Measurements from ENCODE around the gene WDR4.
A peak's percentile ranks its signal among the peaks of the same experiment; 100 is the strongest.
"Not testable (repeated sequence)": the region's sequence is repeated elsewhere in the genome, so short reads cannot be mapped to it uniquely, and the experiment has no call there.

WDR4 gene

GRCh38 chr21:42840411-42841155, 38.8 kb downstream of the WDR4 start:
- DNase-seq: no peak

- DNase-seq: no peak
Measured at GRCh38 chr21:42839271-42840231, 39.8 kb downstream of the WDR4 start.

- DNase-seq: not testable (repeated sequence)
Measured at GRCh38 chr21:42838212-42838690, 41.1 kb downstream of the WDR4 start.

DNA sequence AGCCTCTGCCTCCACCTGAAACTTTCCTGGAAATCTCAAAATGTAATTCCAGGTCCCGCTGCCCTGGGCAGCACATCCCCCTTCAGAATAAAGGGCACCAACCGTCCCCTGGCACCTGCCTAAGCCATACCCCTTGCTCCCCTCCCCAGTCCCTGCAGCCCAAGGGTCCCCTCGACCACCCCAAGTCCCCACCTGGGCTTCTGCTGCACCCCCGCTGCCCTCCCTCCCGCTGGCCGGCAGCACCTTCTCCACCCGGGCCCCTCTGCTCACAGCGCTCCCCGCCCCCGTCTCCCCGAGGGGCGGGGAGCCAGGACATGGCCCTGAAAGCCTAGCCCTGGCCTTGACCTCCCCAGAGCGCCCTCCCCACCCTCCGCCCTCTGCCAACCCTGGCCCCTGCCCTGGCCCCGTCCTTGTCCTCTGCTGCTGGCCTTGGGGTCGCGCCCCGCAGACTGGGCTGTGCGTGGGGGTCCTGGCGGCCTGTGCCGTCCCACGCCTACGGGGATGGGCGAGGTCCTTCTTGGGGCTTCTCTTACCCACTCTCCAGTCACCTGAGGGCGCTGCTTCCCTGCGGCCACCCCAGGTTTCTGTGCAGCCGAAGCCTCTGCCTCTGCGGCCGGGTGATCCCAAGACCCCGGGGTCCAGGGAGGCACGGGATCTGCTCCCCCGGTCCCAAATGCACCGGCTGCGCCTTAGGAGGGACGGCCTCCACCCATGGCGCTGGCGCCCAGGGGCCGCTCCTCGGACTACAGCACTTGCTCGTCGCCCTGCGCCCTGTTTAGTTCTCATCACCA, 41.7 kb downstream of the WDR4 start:
- DNase-seq: no peak

DNA sequence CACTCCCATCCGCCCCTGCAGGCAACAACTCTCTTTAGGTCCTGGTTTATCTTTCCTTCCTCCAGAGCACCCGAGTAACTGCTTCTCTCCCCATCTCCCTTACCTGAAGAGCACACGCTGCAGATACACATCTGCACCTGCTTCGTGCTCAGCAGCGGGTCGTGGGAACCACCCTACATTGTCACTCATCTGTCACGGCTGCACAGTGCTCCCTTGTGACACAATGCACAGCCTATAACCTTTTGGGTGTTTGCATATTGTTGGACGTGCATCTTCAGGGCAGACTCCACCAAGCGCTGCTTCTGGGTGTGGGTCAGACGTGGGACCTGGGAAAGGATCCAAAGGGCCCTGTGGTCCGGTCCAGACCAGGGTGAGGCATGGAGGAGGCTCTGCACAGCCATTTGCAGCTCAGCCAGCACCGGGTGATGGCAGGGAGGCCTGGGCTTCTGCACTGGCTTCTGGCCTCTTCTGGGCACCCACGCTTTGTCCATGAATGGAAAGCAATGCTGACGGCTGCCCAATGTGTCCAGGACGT, 42.5 kb downstream of the WDR4 start:
- no peak for DNase-seq

DNA sequence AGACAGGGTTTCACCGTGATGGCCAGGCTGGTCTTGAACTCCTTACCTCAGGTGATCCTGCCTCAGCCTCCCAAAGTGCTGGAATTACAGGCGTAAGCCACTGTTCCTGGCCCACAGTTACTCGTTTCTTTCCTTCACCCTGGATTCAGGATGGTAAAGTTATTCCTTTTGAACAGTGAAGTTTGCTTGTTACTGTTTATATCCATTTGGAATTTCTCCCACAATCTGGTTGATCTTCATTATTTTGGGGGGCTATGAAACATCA, 43.0 kb downstream of the WDR4 start:
- DNase-seq: no peak

DNA sequence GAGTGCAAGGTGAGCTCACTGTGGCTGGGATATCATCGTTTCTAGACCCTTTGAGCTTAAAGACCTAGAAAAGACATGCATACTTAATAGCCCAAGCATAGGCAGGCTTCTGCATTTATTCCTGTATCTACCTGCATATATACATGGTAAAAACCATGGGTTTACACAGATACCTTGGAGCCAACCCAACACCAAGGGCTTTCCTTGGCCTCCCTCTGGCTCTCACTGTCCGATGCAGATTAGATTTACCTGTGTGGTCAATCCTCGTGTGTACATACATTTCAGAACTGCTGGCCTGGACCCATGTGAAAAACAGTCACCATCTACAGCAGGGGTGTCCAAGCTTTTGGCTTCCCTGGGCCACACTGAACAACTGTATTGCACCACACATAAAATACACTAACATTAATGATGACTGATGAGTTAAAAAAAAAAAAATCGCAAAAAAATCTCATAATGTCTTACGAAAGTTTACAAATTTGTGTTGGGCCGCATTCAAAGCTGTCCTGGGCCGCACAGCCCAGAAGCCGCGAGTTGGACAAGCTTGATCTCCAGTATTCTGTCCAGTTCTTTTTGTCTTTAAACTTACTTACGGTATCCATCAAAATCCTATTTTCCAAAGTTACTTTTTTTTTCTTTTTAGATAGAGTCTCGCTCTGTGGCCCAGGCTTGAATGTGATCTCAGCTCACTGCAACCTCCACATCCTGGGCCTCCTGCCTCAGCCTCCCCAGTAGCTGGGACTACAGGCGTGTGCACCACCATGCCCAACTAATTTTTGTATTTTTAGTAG, 43.5 kb downstream of the WDR4 start:
- no peak for DNase-seq

- no peak for DNase-seq
Measured at GRCh38 chr21:42835211-42835610, 44.1 kb downstream of the WDR4 start.

GRCh38 chr21:42834726-42835191, 44.6 kb downstream of the WDR4 start:
- DNase-seq: no peak

DNA sequence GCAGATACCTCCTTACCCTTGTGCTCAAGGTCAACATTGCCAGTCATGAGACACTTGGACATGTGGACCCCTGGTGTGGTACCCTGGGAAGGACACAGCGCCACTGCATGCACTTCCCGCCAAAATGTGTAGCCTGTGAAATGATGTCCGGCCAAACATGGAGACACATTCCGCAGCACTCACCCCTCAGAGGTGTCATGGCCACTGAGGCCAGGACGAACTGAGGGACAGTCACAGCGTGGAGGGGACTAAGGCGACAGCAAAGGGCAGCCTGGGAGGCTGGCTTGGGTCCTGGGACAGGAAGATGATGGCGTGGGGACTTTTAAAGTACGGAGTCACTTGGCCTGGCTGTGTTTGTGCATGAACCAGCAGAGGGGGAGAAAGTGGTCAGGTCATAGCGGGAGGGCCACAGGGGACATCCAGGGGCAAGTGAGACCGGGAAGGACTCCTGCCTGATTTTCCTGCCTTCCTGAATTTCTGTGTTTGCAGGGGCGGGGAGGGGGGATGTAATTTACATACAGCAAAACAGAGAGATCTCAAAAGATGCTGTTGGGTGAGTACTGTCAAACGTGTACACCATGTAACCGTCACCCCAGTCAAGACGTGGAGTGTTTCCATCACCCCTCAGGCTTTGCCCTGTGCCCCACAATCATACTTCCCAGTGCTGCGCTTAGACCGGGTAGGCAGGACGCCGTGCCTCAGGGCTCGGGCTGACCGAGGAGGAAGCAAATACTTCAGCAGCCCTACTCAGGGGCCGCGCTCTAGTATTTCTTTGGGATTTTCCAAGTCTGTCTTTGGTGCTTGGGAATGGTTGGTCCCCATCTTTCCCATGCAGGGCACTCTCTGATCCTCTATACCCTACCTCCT, 45.2 kb downstream of the WDR4 start:
- DNase-seq: no peak

- DNase-seq: peak in 7 of 56 donors; percentile 6 to 36 (median 16)
Measured at GRCh38 chr21:42833439-42833815, 45.9 kb downstream of the WDR4 start.

DNA sequence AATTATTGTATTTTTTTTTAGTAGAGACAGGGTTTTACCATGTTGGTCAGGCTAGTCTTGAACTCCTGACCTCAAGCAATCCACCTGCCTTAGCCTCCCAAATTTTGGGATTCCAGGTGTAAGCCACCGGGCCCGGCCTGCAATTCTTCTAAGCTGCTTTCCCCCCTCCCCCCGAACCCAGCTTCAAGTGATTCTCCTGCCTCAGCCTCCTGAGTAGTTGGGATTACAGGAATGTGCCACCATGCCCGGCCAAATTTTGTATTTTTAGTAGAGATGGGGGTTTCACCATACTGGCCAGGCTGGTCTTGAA, 47.1 kb downstream of the WDR4 start:
- DNase-seq: not testable (repeated sequence)

DNA sequence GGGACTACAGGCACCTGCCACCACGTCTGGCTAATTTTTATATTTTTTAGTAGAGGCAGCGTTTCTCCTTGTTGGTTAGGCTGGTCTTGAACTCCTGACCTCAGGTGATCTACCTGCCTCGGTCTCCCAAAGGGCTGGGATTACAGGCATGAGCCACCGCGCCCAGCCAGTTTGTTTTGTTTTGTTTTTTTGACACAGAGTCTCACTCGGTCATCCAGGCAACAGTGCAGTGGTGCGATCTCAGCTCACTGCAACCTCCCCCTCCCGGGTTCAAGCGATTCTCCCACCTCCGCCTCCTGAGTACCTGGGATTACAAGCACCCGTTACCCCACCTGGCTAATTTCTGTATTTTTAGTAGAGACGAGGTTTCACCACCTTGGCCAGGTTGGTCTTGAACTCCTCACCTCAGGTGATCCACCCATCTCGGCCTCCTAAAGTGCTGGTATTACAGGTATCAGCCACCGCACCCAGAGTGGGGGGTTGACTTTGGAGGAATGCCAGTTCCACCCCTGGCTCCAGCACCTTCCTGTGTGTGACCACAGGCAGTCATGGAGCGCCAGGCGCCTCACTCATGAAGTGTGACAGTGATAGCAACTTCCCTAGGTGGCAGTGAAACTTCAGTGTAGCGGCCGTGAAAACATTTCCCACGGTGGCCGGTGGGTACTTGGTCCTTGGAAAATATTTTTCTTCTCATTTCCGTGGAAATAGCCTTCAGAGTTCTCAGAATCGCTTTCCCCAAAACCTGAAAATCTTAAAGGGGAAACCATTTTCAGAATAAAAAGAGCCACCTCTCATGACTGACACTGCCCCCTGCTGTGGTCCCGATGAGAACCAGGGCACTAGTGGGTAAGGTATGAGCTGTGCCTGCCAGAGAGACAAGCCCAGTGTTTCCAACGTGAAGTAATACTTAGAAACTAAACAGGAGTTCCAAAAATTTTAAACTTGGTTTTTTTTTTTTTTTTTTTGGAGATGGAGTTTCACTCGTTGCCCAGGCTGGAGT, 48.6 kb downstream of the WDR4 start:
- DNase-seq: no peak

DNA sequence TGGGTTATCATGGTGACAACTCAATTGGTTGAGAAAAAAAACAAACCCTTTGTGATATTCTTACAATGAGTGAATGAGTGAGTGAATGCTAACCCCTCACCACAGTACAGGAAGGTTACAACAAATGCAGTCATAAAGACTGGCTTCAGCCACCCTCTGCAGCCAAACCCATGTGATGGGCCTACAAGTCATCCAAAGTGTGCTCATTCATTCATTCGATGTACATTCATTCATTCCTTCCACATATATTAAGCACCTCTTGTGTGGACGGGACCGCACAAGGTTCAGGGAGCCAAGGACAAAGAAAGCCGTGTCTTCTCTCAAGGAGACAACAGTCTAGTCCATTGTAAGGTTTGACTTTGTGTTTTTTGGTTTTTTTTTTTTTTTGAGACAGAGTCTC, 49.4 kb downstream of the WDR4 start:
- no peak for DNase-seq

DNA sequence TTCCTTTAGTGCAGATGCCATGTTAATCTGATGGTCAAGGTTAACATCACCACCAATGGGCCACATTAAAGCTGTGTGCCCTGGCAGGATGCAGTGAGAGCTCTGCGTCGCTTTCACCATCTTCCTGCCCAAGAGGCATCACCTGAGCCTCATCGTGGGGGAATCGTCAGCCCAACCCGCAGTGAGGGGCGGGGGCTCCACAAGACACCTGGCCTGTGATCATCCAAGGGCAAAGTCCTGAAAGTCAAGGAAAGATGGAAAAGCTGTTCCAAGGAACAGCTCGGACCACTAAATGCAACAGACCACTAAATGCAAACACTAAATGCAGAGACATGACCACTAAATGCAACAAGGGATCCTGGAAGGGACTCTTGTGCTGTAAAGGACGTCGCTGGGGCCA, 49.9 kb downstream of the WDR4 start:
- no peak for DNase-seq

DNA sequence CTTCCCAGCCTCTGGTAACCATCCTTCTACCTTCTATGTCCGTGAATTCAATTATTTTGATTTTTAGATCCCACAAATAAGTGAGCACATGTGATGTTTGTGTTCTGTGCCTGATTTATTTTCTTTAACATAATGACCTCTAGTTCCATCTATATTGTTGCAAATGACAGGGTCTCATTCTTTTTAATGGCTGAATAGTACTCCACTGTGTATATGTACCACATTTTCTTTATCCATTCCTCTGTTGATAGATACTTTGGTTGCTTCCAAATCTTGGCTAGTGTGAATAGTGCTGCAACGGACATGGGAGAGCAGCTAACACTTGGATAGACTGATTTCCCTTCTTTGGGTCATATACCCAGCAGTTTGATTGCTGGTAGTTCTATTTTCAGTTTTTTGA, 51.8 kb downstream of the WDR4 start:
- no peak for DNase-seq

- no peak for DNase-seq
Measured at GRCh38 chr21:42820616-42821465, 58.5 kb downstream of the WDR4 start.

All from nucleus accumbens (tissue), 56 donors.